HCT116 (cell line): ENCODE data around the gene DCTN1.
"Not testable (repeated sequence)": the region's sequence is repeated elsewhere in the genome, so short reads cannot be mapped to it uniquely, and the experiment has no call there.

Experiments
- CTCF ChIP-seq, 3 experiments: fragments of 200-600 bp in 1 of 3; sonication (generic) in 1 of 3; IDR thresholded peaks in 2 of 3; conservative IDR thresholded peaks in 1 of 3; 2 replicates each; pipeline ENCODE4 v1.5.1; 2012 to 2017; ENCODE audit warnings: low read depth in 2 of 3, low read length in 2 of 3, antibody characterized with exemption in 1 of 3, borderline replicate concordance in 1 of 3, control low read depth in 1 of 3, mild to moderate bottlenecking in 1 of 3, mixed read lengths in 1 of 3, mixed run types in 1 of 3, moderate library complexity in 1 of 3; ENCODE audit not compliant: insufficient read depth in 1 of 3
- MAX ChIP-seq: IDR thresholded peaks from 2 replicates; pipeline ENCODE4 v1.6.1; 2012
- POLR2AphosphoS5 ChIP-seq: IDR thresholded peaks from 2 replicates; pipeline ENCODE4 v1.6.1; 2011; ENCODE audit warnings: mild to moderate bottlenecking, low read depth, low read length, moderate library complexity

GRCh38 chr2:74420443-74421103, 40.5 kb upstream of the DCTN1 start:
- not testable (repeated sequence) for TF ChIP-seq POLR2AphosphoS5; MAX; CTCF (IDR thresholded peaks at IDR 0.05 in 2 of 3, conservative IDR thresholded peaks at IDR 0.05 in 1 of 3; ENCODE audit: borderline replicate concordance in 1 of 3, insufficient read depth in 1 of 3, low read depth in 2 of 3, low read length in 2 of 3)
